HG02981 (cell line): Measurements from ENCODE around the gene SS18L1.

Experiments used
- ATAC-seq: cut with Tn5 transposase; IDR thresholded peaks from one replicate; pipeline ENCODE4 v1.9.1; 2021; ENCODE audit warnings: mild to moderate bottlenecking, moderate library complexity; ENCODE audit not compliant: unreplicated experiment

SS18L1 gene

DNA sequence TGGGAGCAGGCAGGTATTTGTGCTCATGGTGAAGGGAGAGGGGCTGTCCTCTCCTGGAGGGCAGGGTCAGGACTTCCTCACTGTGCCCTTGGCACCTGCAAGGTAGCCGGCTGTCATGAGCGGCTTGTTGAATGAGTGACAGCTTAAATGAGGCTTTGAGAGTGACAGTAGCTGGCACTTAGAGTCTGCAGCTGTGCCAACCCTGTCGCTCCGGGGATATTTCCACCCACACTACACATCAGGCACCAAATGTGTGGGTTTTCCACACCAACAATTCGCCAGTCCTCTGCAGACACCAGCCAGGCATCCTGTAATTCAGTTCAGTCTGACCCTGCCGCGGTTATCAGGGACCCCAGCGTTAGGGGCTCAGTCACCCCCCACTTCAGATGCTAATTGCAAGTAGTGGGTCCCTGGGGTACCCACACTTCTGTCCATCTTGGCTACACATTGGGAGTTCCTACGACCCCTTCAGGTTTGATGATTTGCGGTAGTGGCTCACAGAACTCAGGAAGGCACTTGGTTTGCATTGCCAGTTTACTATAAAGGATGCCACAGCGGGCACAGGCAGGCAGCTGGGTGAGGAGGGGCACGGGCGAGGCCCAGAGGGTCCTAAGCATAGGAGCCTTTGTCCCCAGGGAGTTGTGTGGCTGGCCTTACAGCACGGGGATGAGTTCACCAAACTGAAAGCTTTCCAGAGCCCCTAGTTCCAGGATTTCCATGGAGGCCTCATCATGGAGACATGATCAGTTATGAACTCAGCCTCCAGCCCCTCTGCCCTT is 48.4 kb downstream of the SS18L1 start:
- ATAC-seq = no peak

DNA sequence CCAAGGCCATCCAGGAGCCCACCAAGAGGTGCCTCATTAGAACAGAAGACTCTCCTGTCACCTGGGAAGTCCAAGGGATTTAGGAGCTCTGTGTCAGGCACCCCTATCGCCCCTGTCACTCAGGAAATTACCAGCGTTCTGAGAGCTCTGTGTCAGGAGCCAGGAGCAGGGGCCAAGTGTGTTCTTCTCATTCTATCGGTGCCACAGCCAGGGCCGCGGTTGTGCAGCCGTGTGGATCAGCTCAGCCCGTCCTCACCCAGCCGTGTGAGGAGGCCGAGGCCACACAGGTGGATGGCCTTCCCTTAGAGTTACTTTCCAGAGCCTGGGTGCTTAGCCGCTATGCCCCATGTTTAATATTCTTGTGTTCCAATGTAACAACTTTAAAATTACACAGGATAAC is 49.1 kb downstream of the SS18L1 start:
- no peak for ATAC-seq

DNA sequence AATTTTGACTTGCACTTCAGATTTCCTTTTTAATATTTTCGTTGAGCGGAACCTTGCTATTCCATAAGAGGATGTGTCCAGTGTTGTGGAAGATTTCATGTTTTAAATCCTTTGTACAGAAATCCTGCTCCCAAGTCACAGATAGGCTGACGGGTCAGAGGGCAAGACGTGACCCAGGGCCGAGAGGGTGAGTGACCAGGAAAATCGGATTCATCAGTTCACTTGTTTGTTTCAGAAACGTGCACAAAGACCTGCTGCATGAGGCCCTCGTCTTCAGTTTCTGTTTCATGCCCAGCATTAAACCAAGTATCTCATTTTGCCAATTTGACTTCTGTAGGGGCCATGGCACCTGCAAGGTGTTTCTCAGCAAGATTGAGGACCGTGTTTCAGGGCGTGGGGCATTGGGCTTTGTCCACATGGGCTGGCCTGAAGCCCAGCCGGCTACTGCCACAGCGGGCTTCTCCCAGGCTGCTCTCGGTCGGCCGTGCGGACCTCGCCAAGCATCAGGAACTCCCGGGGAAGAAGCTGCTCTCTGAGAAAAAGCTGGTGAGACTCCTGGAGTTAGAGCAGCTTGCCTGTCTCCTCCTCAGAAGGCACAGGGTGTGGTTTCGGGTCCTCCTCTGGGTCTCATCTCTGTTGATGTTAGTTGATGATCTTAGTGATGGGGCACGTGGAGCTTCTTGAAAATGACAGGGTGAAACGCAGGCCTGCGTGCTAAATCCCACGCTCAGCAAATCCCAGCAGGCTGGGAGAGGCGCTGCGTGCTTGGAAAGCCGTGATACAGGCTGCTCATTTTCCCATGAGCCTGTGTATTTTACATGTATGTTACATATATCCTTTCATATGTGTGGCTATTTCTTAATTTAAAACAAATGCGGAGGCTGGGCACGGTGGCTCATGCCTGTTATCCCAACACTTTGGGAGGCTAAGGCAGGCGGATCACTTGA is 49.8 kb downstream of the SS18L1 start:
- no peak for ATAC-seq

DNA sequence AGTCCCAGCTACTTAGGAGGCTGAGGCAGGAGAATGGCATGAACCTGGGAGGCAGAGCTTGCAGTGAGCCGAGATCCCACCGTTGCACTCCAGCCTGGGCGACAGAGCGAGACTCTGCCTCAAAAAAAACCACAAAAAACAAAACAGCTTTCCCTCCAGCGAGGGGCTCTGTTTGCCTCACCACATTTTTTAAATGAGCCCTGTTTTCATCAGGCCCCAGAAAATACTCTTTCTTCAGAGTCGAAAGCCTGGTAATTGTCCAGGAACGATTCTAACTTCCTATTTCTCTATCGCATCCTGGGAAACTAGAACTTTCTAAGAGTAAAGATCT is 51.5 kb downstream of the SS18L1 start:
- no peak for ATAC-seq

DNA sequence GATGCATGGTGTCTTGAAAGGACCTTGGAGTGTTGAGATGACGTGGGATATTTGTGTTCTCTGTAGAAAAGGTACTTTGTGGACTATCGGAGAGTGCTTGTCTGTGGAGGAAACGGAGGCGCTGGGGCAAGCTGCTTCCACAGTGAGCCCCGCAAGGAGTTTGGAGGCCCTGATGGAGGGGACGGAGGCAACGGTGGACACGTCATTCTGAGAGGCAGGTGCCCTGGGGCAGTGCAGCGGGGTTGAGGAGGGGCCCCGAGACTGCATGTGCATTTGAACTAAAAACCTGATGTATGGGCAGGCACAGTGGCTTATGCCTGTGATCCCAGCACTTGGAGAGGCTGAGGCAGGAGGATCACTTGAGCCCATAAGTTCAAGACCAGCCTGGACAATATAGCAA is 52.2 kb downstream of the SS18L1 start:
- ATAC-seq = no peak

DNA sequence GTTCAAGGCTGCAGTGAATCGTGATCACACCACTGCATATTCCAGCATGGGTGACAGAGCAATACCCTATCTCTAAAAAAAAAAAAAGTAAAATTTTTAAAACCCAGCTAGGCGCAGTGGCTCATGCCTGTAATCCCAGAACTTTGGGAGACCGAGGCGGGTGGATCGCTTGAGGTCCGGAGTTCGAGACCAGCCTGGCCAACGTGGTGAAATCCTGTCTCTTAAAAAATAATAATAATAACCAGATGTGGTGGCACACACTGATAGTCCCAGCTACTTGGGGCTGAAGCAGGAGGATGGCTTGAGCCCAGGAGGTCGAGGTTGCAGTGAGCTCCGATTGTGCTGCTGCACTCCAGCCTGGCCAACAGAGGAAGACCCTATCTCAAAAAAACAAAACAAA is 52.7 kb downstream of the SS18L1 start:
- no peak for ATAC-seq

DNA sequence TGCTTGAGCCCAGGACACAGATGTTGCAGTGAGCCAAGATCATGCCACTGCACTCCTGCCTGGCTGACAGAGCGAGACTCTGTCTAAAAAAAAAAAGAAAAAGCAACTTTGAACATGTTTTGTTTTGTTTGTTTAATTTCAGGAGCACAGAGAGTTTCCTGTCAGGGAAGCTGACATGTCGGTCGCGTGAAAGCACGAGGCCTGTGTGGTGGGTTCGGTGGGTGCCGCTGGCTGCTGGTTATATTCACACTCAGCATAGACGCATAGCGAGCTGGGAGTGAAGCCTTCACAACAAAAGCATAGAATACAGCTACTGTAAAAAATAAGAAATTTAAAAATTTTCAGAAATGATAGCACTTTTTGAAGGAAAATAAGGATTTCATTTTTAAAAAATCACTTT is 53.7 kb downstream of the SS18L1 start:
- ATAC-seq = no peak

DNA sequence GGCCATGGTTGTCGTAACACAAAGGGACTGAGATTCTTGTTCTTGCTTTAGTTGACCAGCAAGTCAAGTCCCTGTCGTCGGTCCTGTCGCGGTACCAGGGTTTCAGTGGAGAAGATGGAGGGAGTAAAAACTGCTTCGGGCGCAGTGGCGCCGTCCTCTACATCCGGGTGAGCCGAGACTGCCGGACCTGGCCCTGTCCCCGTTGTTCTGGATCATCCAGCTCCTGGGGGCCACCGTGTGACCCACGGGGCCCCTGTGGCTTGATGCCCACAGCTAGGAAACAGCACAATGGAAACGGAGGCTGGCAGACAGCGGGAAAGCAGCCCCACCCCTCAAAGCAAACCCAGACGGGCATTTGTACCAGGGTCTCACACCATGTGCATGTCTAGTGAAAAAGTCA is 54.2 kb downstream of the SS18L1 start:
- ATAC-seq = no peak

DNA sequence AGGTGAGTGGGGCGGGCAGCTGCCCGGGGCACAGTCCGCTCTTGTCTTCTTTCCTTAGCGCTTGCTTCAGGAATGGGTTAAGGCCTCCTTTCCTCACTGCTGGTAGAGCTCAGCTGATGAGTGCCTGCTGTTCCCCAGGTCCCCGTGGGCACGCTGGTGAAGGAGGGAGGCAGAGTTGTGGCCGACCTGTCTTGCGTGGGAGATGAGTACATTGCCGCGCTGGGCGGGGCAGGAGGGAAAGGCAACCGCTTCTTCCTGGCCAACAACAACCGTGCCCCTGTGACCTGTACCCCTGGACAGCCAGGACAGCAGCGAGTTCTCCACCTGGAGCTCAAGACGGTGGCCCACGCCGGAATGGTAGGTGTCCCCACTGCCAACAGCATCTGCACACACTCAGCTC is 54.9 kb downstream of the SS18L1 start:
- ATAC-seq = no peak

DNA sequence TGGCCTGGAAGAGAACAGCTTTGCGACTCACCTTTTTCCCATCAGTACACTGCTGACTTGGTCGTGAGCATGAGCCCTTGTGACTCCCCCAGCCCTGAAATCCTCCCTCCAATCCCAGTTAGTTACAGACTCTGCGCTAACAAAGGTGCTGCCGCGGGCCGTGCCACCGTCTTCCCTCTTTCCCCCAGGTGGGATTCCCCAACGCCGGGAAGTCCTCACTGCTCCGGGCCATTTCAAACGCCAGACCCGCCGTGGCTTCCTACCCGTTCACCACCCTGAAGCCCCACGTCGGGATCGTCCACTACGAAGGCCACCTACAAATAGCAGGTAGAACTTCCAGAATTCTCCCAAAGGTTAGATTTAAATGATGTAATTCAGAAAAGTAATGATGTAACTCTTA is 55.4 kb downstream of the SS18L1 start:
- ATAC-seq = no peak

DNA sequence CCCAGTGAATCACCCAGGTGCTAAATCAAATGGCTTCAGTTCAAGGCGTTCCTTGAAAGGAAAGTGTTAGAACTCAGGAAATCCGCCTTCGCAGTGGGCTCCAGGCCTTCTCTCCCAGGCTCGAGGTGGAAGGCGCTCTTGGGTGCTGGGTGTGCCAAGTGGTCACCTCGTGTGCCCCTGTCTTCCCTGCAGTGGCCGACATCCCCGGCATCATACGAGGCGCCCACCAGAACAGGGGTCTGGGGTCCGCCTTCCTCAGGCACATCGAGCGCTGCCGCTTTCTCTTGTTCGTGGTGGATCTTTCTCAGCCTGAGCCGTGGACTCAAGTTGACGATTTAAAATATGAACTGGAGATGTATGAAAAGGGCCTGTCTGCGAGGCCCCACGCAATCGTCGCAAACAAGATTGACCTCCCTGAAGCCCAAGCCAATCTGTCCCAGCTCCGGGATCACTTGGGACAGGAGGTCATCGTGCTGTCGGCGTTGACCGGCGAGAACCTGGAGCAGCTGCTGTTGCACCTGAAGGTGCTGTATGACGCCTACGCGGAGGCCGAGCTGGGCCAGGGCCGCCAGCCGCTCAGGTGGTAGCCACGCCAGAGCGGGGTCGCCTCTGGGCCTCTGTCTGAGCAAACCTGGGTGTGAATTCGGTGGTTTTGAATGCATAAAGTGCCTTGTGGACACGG is 57.1 kb downstream of the SS18L1 start:
- ATAC-seq = no peak

DNA sequence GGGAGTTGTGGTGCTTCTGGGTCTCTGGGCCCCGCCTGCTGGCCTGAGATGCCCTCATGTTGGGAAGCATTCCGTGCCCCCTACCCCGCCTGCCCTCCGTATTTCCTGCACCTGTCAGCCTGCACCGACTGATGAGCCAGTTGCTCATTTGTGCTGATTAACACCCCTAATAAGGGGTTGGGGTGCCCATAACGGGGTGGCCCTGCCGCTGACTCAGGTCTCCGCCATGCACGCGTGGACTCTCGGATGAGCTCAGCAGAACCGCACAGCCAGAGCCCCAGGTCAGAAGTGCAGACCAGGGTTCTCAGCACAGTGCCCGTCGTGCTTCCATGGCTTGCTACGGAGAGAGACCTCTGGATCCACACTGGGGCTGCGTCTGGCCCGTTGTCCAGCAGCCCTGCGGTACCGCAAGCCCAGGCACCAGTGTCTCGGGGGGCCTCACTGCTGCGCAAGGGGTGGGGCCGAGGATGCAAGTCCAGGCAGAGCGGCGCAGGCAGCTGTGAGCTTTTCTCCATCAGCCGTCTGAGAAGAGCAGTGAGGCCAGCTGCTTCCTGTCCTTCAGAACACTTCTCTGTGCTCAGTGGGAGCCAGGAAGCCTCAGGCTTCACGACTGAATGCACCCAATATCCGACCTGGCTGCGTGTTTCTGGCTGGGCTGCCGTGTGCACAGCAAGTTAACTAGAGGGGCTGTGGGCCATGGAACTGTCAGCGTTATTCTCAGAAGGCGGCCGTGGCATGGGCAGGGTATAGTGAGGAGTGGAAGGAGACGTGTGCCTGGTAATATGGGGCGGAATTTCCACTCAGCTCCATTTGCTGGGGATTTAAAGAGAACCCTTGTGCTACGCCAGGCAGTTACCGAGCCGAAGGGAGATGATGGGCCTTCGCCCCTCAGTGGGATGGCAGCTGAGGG is 57.9 kb downstream of the SS18L1 start:
- ATAC-seq = no peak

DNA sequence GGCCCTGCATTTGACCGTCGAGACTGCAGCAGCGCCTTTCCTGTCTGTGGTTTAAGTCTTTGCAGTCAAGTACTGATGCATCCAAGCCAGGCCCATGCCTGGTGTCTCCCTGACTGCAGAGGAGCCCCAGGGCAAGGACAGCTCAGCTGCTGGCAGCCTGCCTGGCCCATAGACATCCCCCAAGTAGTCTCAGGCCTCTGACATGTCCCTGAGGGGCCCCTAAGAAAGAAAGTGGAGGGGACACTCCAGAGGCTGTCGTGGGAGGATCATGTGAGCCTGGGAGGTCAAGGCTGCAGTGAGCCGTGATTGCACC is 58.5 kb downstream of the SS18L1 start:
- no peak for ATAC-seq

DNA sequence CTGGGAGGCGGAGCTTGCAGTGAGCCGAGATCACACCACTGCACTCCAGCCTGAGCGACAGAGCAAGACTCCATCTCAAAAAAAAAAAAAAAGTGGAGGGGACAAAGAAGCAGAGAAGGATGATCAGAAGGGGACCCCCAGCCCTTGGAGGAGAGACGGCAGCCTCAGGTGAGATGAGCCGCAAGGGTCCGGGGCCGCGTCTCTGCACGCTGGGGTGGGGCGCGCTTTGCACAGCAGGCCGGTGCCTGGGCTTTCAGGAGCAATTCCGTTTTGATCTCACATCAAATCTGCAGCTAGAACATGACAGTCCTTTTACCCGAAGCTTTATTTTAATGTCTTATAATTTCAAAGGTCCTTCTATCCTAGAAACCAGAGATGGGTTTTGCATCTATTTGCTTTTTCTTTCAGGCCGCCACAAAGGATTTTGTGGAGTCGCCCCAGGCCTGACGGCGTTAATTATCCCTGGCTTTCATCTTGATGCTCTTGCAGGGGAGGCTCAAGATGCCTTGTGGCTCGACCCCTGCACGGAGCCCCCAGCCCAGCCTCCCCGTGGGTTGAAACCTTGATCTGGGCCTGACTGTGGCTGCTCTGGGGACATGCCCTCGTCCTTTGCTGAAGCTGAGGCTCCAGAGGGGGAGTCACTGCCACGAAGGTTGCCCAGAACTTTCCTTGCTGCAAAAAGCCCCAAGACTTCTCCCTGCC is 59.3 kb downstream of the SS18L1 start:
- no peak for ATAC-seq

DNA sequence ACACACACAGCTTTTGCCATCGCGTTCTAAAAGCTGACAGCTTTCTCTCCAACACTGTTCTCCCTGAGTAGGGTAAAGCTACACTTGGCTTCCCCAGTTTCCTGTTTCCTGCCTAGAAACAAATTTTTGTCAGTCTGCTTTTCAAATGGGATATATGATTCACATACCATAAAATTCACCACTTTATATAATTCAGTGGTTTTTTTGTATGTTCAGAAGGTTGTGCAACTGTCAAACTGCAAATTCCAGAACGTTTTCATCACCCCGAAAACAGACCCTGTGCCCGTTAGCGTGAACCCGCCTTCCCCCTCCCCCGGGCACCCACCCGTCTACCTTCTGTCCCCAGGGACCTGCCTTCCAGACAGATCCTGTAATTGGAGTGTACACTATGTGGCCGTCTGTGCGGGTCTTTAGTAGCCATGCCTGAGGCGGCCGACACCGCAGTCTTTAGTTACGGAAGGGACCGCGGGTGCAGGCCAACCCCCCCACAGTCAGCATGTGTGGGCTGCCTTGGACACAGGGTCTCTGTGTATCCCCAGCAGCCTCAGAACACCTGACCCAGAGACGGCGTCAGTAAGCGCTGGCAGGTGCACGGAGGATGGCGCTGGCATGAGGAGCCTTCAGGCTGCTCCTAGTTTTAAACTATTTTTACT is 59.9 kb downstream of the SS18L1 start:
- no peak for ATAC-seq

DNA sequence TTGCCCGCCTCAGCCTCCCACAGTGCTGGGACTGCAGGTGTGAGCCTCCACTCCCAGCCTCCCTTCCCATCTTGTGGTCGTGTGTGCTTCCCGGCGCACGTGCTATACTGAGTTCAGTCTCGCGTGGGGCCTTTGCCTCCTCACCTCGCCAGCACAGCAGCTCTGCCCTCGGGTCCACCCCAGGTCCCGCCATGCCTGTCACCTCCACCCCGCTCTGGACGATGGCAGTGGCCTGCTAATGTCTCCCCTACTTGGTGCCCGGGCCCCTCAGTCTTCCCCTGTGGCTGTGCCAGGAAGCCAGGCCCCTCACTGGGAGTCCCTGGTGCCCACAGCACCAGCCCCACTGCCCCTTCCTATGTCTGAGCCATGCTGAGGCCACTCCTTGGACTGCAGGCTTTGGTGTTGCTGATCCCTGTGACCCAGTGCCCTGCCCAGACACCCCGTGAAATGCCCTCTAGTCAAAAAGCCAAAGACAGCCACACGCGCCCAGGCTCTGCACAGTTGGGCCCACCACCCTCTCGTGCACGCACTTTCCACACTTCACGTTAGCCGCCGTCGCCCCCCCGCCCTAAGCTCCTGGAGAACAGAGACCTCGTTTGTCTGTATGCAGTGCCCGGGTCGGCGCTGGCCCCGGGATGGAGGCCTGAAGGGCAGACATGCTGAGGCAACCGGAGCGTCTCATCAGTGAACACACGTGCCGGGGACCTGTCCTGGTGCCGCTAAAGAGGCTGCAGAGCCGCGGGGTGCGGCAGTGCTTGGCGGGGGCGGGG is 62.2 kb downstream of the SS18L1 start:
- no peak for ATAC-seq

DNA sequence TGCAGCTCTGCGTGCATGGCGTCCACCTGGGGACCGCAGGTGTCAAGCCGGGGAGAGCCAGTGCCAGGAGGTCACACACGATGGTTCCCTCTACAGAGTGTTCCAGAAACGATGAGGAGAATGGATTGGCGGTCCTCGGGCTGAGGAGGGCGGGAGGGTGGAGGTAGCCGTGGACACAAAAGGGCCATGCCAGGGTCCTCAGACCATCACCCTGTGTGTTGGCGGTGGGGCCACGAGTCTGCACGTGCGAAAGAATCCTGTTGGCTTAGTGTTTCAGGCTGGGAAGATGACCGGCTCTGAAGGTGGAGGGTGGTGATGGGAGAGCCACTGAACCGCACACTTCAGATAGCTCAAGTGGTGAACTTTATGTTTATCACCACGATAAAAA is 62.8 kb downstream of the SS18L1 start:
- no peak for ATAC-seq

DNA sequence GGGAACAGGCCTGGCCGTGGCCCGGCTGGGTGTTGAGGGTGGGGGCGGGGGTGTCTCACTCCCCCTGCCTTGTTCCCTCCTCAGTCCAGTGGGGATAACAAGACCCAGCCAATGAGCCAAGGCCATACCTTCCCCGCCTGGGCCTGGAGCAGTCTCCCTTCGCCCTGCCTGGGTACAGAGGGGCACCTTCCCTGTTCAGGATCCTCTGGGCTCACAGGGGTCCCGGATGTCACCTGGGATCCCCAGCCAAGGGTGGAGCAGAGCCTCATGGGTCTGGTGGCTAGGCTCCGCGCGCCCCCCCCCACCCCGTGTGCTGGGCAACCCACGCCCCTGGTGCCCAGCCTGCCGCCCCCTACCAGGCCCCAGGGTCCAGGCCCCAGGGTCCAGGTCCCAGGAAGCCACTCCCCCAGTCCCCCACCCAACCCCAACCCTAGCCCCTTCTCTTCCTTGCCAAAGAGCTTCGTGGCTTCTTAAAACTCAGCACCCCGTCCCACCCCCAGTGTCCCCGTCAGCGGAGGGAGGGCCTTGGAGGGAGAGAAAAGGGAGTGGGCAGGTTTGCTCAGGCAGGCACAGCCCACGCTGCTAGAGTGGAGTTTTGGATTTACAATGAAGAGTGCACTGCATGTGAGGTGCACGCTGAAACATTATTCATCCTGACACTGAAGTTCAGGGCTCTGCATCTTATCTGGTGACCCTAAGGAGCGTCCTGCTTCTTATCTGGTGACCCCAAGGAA is 64.7 kb downstream of the SS18L1 start:
- ATAC-seq = no peak
